Measurements from ENCODE around the gene MUC2. TPM values are rescaled to one million over a fixed set of nuclear protein-coding genes. Genes with fewer than 3 reads are reported as not detected.

The MUC2 gene
- total RNA-seq, 1 donor from 2014 or later = not detected

- DNase-seq (ENCODE audit: extremely low spot score in 2 of 2) = no peak
- Histone ChIP-seq H3K36me3 (no peaks in the 10 kb centered on the region), H3K9me3 (no peaks in the 10 kb centered on the region), H3K4me1 (no peaks in the 10 kb centered on the region), H3K27ac (no peak overlapping the region), H3K27me3 (no peaks in the 10 kb centered on the region), H3K4me3 (no peak overlapping the region)
- TF ChIP-seq POLR2A (IDR thresholded peaks at IDR 0.05) (no peak), POLR2AphosphoS5 (IDR thresholded peaks at IDR 0.05; ENCODE audit: insufficient read depth in 1 of 2, low read depth in 1 of 2) (no peak), CTCF (IDR thresholded peaks at IDR 0.05) (no peak)
- intact Hi-C loops (cut with DNase I) = no loop called here
Observed at GRCh38 chr11:1033016-1033798, 41.5 kb upstream of the MUC2 start.

- DNase-seq (ENCODE audit: extremely low spot score in 2 of 2) = no peak
- H3K9me3 ChIP-seq = no peaks in the 10 kb centered on the region
- H3K27ac ChIP-seq = no peak overlapping the region
- no peak overlapping the region for H3K4me3 ChIP-seq
- H3K27me3 ChIP-seq = no peaks in the 10 kb centered on the region
- H3K4me1 ChIP-seq = no peaks in the 10 kb centered on the region
- intact Hi-C loops (cut with DNase I) = no loop called here
- no peak for TF ChIP-seq CTCF (IDR thresholded peaks at IDR 0.05)
- TF ChIP-seq POLR2AphosphoS5 (IDR thresholded peaks at IDR 0.05; ENCODE audit: insufficient read depth in 1 of 2, low read depth in 1 of 2) = no peak
- TF ChIP-seq POLR2A (IDR thresholded peaks at IDR 0.05) = no peak
- no peaks in the 10 kb centered on the region for H3K36me3 ChIP-seq
Observed at GRCh38 chr11:1034001-1034400, 40.7 kb upstream of the MUC2 start.

- intact Hi-C loops (cut with DNase I) = no loop called here
- no peak overlapping the region for H3K27ac ChIP-seq
- no peak for DNase-seq (ENCODE audit: extremely low spot score in 2 of 2)
Observed at GRCh38 chr11:1034456-1035295, 40.0 kb upstream of the MUC2 start.

GRCh38 chr11:1035577-1036283, 38.9 kb upstream of the MUC2 start:
- Histone ChIP-seq H3K27me3 (no peaks in the 10 kb centered on the region), H3K4me3 (no peak overlapping the region), H3K4me1 (no peaks in the 10 kb centered on the region), H3K36me3 (no peaks in the 10 kb centered on the region), H3K27ac (no peak overlapping the region), H3K9me3 (no peaks in the 10 kb centered on the region)
- intact Hi-C loops (cut with DNase I) = no loop called here
- DNase-seq (ENCODE audit: extremely low spot score in 2 of 2) = no peak
- TF ChIP-seq POLR2AphosphoS5 (IDR thresholded peaks at IDR 0.05; ENCODE audit: insufficient read depth in 1 of 2, low read depth in 1 of 2) (no peak), CTCF (IDR thresholded peaks at IDR 0.05) (no peak), POLR2A (IDR thresholded peaks at IDR 0.05) (no peak)

More at GRCh38 chr11:1034456-1035295, 40.0 kb upstream of the MUC2 start:
- Histone ChIP-seq H3K36me3 (no peaks in the 10 kb centered on the region), H3K27me3 (no peaks in the 10 kb centered on the region), H3K9me3 (no peaks in the 10 kb centered on the region), H3K4me3 (no peak overlapping the region), H3K4me1 (no peaks in the 10 kb centered on the region)
- no peak for TF ChIP-seq CTCF (IDR thresholded peaks at IDR 0.05)
- no peak for TF ChIP-seq POLR2AphosphoS5 (IDR thresholded peaks at IDR 0.05; ENCODE audit: insufficient read depth in 1 of 2, low read depth in 1 of 2)
- no peak for TF ChIP-seq POLR2A (IDR thresholded peaks at IDR 0.05)

Measured in vagina (tissue), 2 donors.